HG03439 (cell line): ENCODE measurements around the gene TNIP1.

Source experiments
- ATAC-seq: cut with Tn5 transposase; IDR thresholded peaks from one replicate; pipeline ENCODE4 v1.9.1; 2021; ENCODE audit warnings: mild to moderate bottlenecking, moderate library complexity; ENCODE audit not compliant: unreplicated experiment

TNIP1 gene

GRCh38 chr5:151024440-151025249, 56.2 kb downstream of the TNIP1 start:
- ATAC-seq = no peak

- ATAC-seq = no peak
These were observed 57.2 kb downstream of the TNIP1 start for GRCh38 chr5:151023651-151024050.

DNA sequence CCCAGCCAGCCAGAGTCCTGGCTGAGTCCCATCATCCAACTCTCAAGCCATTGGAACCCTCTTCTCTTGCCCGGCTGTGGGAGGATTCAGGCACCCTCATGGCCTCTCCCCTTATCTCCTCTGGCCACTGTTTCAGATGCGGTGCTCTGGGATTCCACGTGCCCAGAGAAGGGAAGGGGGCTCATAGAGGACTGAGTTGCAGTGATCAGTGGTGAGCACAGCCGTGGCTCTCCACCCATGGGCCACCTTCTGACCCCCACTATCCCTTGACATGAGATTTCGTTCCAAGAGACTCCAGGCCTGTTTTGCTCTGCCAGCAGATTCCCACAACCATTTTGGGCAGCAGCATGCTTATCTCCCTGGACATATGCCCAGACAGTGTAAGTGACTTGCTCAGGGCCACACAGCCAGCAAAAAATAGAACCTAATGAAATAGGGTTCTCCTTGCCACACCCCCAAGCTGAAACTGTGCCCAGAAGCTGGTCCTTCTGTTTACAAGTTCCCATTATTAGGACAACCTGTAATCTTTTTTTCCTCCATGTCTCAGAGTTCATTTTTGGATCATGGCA, 57.7 kb downstream of the TNIP1 start:
- no peak for ATAC-seq

- no peak for ATAC-seq
These were observed 58.3 kb downstream of the TNIP1 start for GRCh38 chr5:151022511-151023018.

GRCh38 chr5:151021746-151022145, 59.1 kb downstream of the TNIP1 start:
- no peak for ATAC-seq

GRCh38 chr5:151020304-151021110, 60.3 kb downstream of the TNIP1 start, which contains the start of gene GPX3:
GPX3 (plus strand) TSS chr5:151020591; CDS start chr5:151020655, 64 bp downstream.
- no peak for ATAC-seq

DNA sequence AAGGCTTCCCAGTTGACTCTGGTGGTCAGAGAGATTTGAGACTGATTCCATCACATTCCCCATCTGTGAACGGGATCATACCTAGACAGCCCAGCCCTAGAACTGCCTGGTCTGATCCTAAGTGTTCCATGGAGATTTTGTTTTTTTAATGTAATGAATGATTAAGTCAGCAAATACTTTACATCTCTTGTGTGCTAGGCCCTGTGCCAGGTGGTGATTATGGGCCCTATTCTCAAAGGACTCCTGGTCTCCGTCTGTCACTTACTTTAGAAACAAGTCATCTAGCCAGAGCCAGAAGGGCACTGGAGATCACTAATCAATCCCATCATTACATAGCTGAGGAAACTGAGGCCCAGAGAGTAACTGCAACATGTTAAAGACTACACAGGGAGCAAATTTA, 61.5 kb downstream of the TNIP1 start:
- no peak for ATAC-seq

- ATAC-seq = no peak
These were observed 62.0 kb downstream of the TNIP1 start for GRCh38 chr5:151018846-151019245.

DNA sequence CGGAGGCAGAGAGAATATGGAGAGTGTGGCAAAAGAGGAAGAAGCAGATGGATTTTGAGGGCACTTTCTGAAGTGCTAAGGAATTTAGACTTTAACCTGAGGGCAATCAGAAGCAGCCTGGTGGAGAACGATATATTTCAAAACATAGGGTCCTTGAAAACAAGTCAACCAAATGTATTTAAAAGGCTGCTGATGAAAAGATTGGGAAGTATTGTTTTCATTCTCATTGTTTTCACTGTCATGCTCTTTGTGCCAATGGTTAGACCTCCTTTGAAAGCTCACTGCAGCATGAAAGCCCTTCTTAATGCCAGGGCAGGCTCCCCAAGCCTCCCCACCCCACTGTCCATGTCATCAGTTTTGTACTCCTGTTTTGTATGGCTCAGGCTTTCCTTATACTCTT, 62.9 kb downstream of the TNIP1 start:
- ATAC-seq = no peak

DNA sequence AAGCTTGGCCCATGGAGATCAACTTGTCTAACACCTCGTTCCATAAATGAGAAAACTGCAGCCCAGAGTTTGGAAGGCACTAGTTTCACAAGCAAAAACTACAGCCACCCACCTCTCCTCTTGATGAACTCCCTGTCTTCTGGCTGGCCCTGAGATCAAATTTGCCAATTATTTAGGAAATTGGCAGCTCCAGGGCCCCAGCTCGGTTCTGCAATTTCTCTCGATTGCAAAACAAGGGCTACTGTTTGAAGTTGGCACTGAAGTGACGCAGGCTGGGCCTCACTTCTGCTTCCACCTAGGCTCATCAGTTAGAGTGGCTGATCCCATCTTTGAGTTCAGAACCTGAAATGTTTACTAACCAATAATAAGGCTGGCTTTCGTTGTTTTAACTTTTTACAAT, 64.1 kb downstream of the TNIP1 start:
- no peak for ATAC-seq

- no peak for ATAC-seq
These were observed 64.8 kb downstream of the TNIP1 start for GRCh38 chr5:151015974-151016587.

- no peak for ATAC-seq
These were observed 66.0 kb downstream of the TNIP1 start for GRCh38 chr5:151014680-151015343.

GRCh38 chr5:151012862-151013261, 68.0 kb downstream of the TNIP1 start:
- no peak for ATAC-seq

DNA sequence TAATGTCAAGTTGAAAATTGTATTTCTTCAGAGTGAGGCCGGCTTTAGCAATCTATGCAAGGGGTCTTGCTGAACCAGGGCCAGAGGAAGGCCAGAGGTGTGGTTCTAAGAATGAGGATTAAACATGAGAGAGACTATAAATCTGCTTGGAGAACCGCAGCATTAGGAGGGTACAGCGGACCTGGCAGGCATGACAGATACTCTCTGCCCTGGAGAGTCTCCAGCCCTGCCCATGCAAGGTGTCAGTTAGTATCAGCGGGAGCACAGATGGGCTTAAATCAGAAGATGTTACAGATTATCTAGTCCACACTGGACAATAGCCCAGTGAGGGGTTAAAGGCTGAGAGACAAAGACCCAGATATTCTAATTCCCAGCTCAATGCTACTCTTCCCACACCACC, 71.9 kb downstream of the TNIP1 start:
- no peak for ATAC-seq

DNA sequence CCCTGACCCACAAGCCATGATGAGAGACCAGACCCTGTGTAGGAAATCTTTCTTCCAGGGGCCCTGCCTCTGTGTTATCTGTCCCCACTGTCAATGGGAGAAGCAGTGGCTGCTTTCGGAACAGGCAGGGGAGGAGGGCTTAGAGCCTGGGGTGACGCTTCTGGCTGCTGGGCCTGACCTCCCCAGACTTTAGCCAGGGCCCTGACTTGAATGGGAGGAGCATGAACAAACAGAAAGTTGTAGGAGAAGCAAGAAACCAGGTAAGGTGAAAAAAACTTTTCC, 72.7 kb downstream of the TNIP1 start:
- no peak for ATAC-seq

DNA sequence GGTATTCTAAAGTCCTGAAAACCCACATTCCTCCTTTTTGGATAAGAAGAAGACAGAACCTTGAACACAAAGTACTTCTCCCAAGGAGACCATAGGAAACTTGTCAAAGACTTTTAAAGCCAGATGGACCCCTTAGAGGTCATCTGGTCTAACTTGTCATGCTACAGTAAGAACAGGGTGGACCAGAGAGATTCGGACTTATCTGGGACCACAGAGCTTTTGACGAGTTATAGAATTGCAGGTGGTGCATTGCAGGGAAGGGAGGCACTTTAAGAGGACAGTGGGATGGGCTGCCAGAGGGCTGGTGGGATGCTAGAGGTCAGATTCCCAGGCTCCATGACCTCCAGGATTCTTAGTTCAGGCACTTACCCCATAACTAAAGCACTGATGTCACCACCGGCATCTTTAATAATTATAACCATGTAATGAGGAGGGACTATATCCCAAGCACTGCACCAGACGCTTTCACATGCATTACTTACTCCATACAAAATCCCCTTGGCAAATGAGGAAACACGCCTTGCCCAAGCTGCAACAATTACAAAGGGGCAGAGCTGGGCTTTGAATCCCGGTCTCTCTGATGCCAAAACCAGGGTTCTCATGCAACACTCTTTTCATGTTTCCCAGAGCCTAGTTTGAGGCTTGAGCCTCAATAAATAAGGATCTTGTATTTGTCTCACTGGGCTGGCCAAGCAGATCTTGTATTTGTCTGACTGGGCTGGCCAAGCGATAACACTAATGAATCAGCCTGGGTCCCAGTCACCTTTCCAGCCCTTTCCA, 73.2 kb downstream of the TNIP1 start:
- no peak for ATAC-seq

- no peak for ATAC-seq
These were observed 74.0 kb downstream of the TNIP1 start for GRCh38 chr5:151006704-151007334.

DNA sequence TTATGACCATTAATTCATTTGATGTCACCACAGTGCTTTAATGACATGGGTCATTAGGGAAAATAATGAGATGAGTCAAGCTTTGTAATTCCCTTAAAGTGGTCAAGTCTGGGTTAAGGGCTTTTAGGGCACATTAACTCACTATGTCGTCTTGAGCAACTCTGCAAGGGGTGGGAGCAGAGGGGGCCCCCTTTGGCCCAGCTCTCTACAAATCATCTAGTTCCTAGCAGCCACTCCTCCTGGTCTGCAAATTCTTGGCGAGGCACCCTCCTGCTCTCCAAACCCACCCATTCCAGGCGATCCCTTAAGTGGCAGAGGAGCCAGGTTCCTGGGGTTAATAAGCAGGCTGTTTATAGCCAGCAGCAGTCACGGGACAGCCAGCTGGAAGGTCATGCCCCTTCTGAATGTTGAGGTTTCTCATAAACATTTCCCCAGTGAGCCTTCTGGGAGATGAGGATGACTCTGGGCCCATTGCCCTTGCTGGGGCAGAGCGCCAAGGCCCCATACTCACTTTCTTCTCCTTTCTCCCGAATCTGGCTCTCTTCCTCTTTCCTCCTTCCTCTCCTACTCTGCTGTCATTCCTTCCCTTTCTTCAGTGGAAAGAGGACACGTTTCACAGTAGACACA, 74.8 kb downstream of the TNIP1 start:
- no peak for ATAC-seq
